GM18907 (cell line): Measurements from ENCODE around the gene ZNF396.

Source experiments
- ATAC-seq: cut with Tn5 transposase; IDR thresholded peaks from one replicate; pipeline ENCODE4 v1.9.1; 2021; ENCODE audit warnings: mild to moderate bottlenecking, moderate library complexity; ENCODE audit not compliant: unreplicated experiment

ZNF396 gene

GRCh38 chr18:35343488-35343935, 33.6 kb downstream of the ZNF396 start:
- no peak for ATAC-seq

GRCh38 chr18:35337286-35337685, 39.9 kb downstream of the ZNF396 start:
- ATAC-seq, result no peak

GRCh38 chr18:35335866-35336265, 41.3 kb downstream of the ZNF396 start:
- ATAC-seq, result no peak

- no peak for ATAC-seq
Observed at GRCh38 chr18:35334821-35335220, 42.3 kb downstream of the ZNF396 start.

- no peak for ATAC-seq
Observed at GRCh38 chr18:35334212-35334611, 42.9 kb downstream of the ZNF396 start.

GRCh38 chr18:35331367-35332087, 45.6 kb downstream of the ZNF396 start:
- ATAC-seq, result no peak

- no peak for ATAC-seq
Observed at GRCh38 chr18:35328868-35329267, 48.3 kb downstream of the ZNF396 start.

- no peak for ATAC-seq
Observed at GRCh38 chr18:35326695-35327387, 50.3 kb downstream of the ZNF396 start.

GRCh38 chr18:35324926-35325655, 52.0 kb downstream of the ZNF396 start:
- no peak for ATAC-seq

GRCh38 chr18:35322486-35323458, 54.4 kb downstream of the ZNF396 start:
- ATAC-seq, result no peak
